ENCODE measurements around the gene LASP1.

GRCh38 chr17:38940404-38940803 lies 70.5 kb downstream of the LASP1 start:
- TF ChIP-seq CTCF (IDR thresholded peaks at IDR 0.05) (no peak), POLR2A (IDR thresholded peaks at IDR 0.05) (no peak), POLR2AphosphoS5 (IDR thresholded peaks at IDR 0.05; ENCODE audit: insufficient read depth in 1 of 2, low read depth in 1 of 2) (no peak)
